AG04450 (cell line): Measurements from ENCODE around the gene GAREM1. TPM values are rescaled to one million over a fixed set of nuclear protein-coding genes. Genes with fewer than 3 reads are reported as not detected.

Source experiments
- CTCF ChIA-PET: fragments of 300-600, 350-600 bp; formaldehyde crosslinking; extraction: SDS; loops from one replicate; lab custom pipeline; 2022; ENCODE audit warnings: antibody characterized with exemption, inconsistent platforms; lab: Charles Lee
- POLR2A ChIA-PET: fragments of 350-600 bp; formaldehyde crosslinking; extraction: SDS; loops from one replicate; lab custom pipeline; 2021; ENCODE audit warnings: antibody characterized with exemption, inconsistent platforms; lab: Yijun Ruan, JAX
- DNase-seq: peaks from one replicate; pipeline ENCODE4 v3.0.0-alpha.2; 2011; ENCODE audit warnings: low read depth, low spot score
- H3K27ac ChIP-seq: one replicate; pipeline ENCODE4 v1.5.1; 2012; ENCODE audit warnings: low read depth, low read length, control low read depth
- H3K27me3 ChIP-seq: one replicate; pipeline ENCODE4 v1.6.0; 2012; ENCODE audit warnings: low read length; ENCODE audit not compliant: control insufficient read depth, insufficient read depth
- H3K4me3 ChIP-seq: 2 replicates; pipeline ENCODE4 v1.5.1; 2011; ENCODE audit warnings: mild to moderate bottlenecking, low read depth, low read length, control low read depth
- H3K9me3 ChIP-seq: 2 replicates; pipeline ENCODE4 v1.5.1; 2012; ENCODE audit warnings: low read length; ENCODE audit not compliant: control insufficient read depth, insufficient read depth
- polyA plus RNA-seq: library from polyadenylated mRNA; depleted of rRNA; stranded (reverse); fragments of >200 nt; gene quantifications from 2 replicates; pipeline ENCODE4 v1.2.3, GENCODE V29; 2011
- TF ChIP-seq, protein P1 (sequence below): IDR thresholded peaks from 2 replicates; pipeline ENCODE4 v1.5.1; 2011; ENCODE audit warnings: low read depth, low read length, control low read depth, inconsistent platforms

The GAREM1 gene
- polyA plus RNA-seq, 1 experiment, result 3.4 TPM

DNA sequence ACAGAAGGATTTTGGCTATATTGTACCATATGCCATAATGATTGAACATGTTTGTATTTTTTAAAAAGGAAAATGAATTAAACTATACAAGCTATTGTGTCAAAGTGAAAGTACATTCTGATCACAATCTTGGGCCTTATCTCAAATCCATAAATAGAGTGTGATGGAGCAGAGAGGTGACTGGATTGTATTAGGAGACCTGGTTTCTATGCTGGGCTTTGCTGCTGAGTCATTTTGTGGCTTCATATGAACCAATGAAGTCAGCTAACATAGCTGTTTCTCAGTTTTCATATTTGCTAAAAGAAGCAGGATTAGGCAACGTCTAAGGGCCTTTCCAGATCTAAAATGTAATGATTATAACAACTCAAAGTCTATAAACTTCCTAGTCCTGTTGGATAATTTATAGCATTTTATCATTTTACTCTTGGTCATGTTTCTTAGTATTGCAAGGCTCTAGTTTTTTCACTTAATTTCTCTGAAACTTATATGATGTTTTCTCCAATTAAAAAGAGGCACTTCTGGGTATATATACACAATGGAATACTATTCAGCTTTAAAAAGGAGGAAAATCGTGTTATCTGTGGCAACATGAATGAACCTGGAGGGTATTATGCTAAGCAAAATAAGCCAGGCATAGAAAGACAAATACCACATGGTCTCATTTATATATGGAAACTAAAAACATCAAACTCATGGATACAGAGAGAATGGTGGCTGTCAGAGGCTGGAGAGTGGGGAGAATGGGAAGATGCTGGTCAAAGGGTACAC, 168.5 kb downstream of the GAREM1 start:
- Histone ChIP-seq H3K4me3 (no peak overlapping the region), H3K9me3 (no peaks in the 10 kb centered on the region), H3K27ac (peak overlapping the region; percentile 25), H3K27me3 (no peaks in the 10 kb centered on the region)
- POLR2A ChIA-PET, result no interaction called here
- CTCF ChIA-PET, result interaction anchor here (3.9 to 5.7 kb wide), 2 partner anchors 12 to 169 kb away, joined by 15 to 61 read pairs; partner anchors contain the start of gene GAREM1
- DNase-seq, result peak; percentile 58
- TF ChIP-seq, protein P1, sequence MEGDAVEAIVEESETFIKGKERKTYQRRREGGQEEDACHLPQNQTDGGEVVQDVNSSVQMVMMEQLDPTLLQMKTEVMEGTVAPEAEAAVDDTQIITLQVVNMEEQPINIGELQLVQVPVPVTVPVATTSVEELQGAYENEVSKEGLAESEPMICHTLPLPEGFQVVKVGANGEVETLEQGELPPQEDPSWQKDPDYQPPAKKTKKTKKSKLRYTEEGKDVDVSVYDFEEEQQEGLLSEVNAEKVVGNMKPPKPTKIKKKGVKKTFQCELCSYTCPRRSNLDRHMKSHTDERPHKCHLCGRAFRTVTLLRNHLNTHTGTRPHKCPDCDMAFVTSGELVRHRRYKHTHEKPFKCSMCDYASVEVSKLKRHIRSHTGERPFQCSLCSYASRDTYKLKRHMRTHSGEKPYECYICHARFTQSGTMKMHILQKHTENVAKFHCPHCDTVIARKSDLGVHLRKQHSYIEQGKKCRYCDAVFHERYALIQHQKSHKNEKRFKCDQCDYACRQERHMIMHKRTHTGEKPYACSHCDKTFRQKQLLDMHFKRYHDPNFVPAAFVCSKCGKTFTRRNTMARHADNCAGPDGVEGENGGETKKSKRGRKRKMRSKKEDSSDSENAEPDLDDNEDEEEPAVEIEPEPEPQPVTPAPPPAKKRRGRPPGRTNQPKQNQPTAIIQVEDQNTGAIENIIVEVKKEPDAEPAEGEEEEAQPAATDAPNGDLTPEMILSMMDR, result no peak

- Histone ChIP-seq H3K4me3 (no peak overlapping the region), H3K27ac (no peak overlapping the region), H3K9me3 (no peaks in the 10 kb centered on the region), H3K27me3 (no peaks in the 10 kb centered on the region)
- DNase-seq, result no peak
- ChIA-PET CTCF (interaction anchor here (3.9 to 5.7 kb wide), 2 partner anchors 12 to 170 kb away, joined by 15 to 61 read pairs; partner anchors contain the start of gene GAREM1), POLR2A (no interaction called here)
- TF ChIP-seq, protein P1, result no peak
Observed at GRCh38 chr18:32301361-32301760, 169.3 kb downstream of the GAREM1 start.

- ChIA-PET CTCF (interaction anchor here (3.0 kb wide), 1 partner anchor 11 kb away, joined by 22 read pairs; no protein-coding TSS in a partner anchor), POLR2A (no interaction called here)
- Histone ChIP-seq H3K9me3 (no peaks in the 10 kb centered on the region), H3K4me3 (no peak overlapping the region), H3K27me3 (no peaks in the 10 kb centered on the region), H3K27ac (no peak overlapping the region)
- TF ChIP-seq, protein P1, result no peak
- DNase-seq, result no peak
Observed at GRCh38 chr18:32300914-32301313, 169.8 kb downstream of the GAREM1 start.

DNA sequence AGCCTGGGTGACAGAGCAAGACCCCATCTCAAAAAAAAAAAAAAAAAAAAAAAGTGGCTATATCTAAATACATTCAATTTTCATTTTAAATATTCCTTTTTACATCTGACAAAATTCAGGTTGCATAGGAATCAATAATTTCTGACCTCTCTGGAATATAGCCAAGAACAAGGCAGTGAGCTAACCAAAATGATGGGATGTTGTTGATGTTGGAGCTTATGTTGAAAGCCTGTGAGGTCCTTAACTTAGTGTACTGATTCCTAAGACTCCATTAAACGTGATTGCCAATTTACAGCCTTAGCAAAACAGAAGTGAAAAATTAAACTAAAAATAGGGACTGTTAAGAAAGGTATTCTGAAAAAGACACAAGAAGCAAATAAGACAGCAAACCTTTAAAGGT, 171.2 kb downstream of the GAREM1 start:
- H3K27me3 ChIP-seq, result no peaks in the 10 kb centered on the region
- POLR2A ChIA-PET, result no interaction called here
- CTCF ChIA-PET, result interaction anchor here (1.0 to 3.0 kb wide), 3 partner anchors 10 to 171 kb away, joined by 4 to 22 read pairs (median 10); partner anchors contain the start of gene GAREM1
- H3K9me3 ChIP-seq, result no peaks in the 10 kb centered on the region
- TF ChIP-seq, protein P1, result no peak
- H3K27ac ChIP-seq, result no peak overlapping the region
- H3K4me3 ChIP-seq, result no peak overlapping the region
- DNase-seq, result no peak

- CTCF ChIA-PET, result interaction anchor here (1.0 to 3.6 kb wide), 3 partner anchors 8 to 173 kb away, joined by 4 to 31 read pairs (median 22); partner anchors contain the start of gene GAREM1
- TF ChIP-seq, protein P1, result no peak
- DNase-seq, result no peak
- no peak overlapping the region for H3K4me3 ChIP-seq
- no peaks in the 10 kb centered on the region for H3K27me3 ChIP-seq
- POLR2A ChIA-PET, result interaction anchor here (0.8 kb wide), 1 partner anchor 172 kb away, joined by 3 read pairs; the partner anchor contains the start of gene GAREM1
- no peaks in the 10 kb centered on the region for H3K9me3 ChIP-seq
- H3K27ac ChIP-seq, result no peak overlapping the region
Observed at GRCh38 chr18:32298171-32298667, 172.5 kb downstream of the GAREM1 start.
